Islet of Langerhans (tissue), 1 donor: ENCODE measurements around the gene ACAA2.

ENCODE experiments used
- FAIRE-seq: peaks from one replicate; lab custom pipeline; 2011; peaks lifted over from hg19 to GRCh38; lab: Jason Lieb, UNC

The ACAA2 gene

DNA sequence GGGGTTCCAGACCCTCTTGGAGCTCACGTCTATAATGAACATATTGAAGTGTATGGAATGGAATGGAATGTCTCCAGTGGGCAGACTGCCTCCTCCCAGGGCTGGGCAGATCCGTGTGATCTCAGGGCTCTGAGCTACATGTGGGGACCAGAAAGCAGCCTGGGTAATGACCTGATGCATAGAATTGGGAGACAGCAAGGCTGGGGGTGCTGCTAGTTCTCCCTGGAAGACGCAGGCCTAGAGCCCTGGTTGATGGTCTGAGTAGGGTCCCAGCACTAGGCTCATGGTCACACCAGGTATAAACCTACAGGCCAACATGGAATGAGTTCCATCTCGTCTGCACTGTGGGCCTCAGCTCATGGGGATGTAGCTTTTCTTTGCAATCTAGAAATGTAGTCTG lies 46.7 kb downstream of the ACAA2 start:
- FAIRE-seq, result no peak

DNA sequence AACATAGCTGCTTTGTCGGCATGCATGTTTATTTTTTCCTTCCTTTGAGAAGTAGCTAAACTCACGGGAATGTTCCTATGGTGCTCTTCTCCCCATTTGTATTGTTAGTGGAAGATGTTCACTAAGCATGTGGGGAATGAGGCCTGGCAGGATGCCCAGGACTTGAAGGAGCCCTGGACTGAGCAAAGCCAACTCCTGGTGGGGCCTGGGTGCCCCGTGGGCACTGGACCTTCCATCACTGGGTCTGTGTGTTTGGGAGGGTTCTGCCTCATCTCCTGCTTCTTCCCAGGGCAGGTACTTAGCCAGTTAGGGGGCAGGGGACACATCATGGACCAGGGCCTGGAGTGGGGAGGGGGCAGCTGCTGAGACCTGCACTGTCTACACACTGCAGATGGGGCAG lies 49.3 kb downstream of the ACAA2 start:
- FAIRE-seq, result no peak

DNA sequence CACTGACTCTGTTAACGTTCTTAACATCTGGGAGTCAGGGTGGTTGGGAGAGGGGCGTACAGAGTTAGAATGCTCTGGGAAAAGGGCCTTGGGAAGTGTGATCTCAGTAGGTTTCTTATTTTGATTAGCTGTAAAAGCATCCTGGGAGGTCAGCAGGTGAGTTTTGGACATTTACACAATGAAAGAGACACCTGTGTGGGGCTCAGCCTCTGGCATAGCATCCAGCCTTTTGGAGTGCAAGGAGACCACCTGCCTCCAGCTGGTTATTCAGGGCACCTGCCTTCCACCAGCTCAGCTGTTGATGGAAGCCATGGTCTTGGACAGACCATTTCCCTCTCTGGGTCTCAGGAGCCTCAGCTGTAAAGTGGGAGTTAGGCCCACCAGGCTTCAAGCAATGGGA lies 49.7 kb downstream of the ACAA2 start:
- FAIRE-seq, result no peak

DNA sequence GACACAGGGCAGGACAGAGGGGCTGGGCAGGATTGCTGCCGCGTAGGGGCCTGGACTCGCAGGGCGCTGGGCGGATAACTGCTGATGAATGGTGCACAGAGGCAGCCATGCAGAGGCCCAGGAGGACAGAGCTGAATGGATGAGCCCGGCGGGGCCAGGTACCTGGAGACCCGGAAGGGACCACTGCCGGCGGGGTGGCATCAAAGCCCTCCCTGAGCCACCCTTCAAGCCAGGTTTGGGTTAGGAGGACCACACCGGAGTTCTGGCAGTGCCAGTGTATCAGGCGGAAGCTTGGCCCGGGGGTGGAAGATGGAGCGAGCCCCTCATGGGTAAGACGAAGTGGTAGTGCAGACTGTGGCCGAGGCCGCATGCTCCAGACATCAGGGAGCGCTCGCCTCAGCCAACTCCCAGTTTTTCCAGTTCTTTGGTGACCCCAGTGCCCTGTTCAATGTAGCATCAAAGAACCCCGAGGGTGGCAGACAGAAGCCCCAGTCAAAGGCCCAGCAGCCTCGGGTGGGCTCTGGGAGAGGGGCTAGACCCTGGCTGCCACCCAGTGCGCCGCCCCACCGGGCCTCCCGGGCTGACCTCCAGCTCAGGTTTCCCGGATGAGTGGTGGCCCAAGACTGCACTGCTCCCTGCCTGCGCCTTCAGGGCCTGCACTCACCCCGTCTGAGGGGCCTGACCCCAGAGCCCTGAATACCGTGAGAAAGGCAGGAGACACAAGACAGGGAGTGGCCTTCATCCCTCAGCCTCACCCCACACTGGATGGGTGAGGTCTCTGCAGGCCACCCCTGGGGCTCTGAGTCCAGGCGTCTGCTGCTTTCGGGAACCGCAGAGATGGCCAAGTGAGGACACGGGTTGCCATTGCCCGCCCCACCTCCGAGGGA lies 50.9 kb downstream of the ACAA2 start:
- FAIRE-seq, result no peak

DNA sequence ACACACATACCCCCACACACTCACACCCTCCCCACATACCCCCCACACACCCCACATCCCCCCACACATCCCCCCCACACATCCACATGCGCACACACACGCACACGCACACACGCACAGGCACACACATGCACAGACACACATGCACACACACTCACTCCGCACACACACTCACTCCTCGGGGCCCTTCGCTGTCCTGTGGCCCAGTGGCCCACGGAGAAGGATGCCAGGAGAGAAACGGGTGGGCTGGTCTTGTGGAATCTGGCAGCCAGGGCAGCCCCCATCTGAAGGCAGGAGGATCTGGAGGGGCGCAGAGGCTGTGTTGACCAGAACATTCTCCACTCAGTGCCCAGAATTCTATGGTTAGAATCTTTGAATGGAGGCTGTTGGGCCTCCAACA lies 51.6 kb downstream of the ACAA2 start:
- FAIRE-seq, result no peak

DNA sequence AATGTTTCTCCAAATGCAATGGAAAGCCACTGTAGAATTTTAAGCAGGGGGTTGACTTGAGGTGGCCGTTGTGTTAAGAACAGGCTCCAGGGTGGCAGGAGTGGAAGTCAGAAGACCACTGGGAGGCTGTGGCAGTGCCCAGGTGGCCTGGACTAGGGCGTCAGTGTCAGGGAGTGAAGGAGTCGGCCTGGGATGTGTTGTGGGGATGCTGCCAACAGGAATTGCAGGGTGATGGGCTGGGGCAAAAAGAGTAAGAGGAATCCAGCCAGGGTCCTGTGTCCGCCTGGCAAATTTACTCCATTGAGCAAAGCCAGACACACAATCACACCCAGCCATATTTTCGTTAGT lies 55.1 kb downstream of the ACAA2 start:
- no peak for FAIRE-seq

DNA sequence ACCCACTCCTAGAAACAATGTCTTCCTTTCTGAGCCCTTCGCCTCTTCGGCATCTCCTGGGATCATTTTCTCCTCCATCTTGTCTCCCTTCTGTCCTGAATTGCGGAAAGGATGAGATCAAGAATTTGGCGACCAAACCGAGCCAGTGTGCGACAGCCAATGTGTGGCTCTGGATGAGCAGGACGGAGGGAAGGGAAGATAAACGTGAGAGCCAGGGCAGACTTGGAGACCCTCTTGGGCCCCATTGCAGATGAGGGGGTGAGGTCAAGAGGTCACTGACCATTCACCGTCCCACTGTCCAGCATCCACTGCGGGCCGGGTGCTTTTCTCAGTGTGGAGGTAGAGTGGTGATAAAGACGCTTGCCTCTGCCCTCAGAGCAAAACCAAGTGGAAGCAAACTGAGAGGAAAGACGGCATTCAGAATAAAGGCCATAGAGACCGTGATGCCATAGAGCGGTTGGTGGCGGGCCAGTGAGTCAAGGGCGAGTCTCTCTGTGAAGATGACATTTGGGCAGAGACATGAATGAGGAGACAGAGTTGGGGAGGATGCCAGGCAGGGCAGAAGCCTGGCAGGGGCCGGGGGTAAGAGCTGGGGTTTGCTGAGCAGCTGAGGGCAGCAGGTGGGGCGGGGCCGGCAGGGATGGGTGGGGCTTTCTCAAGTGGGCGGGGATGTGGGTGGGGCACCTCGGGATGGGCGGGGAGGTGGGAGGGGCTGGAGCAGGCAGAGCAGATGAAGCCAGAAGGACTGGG lies 55.6 kb downstream of the ACAA2 start:
- FAIRE-seq, result no peak

DNA sequence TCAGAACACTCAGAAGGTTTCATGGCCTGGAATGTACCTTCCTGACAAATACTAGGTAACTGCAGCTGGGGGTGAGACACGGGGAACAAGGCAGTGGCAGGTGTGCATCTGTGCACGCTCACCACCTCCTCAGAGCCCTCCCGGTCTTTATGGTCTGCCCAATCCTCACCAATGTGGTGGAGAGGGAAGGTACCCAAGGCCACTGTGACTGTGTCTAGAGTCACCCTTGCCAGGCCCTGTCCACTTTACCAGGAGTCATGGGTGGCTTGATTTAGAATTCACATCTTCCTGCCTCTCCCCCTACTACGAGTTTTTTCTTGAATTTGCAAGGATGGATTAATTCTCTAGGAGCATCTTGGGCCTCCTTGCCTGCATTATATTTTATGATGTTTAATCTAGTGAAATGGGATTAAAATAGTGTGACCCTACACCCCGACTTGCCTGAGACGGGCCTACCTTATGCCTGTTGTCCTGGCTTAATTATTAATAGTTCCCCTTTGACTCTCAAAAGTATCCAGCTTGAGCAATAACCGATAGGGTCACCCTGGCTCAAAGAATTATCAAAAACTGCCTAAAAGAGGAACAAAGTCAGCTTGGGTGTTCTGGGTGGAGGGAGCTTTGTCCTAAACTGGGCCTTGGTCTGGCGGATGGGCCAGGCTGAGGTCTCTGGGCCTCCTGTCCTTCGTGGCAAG lies 56.5 kb downstream of the ACAA2 start:
- no peak for FAIRE-seq

DNA sequence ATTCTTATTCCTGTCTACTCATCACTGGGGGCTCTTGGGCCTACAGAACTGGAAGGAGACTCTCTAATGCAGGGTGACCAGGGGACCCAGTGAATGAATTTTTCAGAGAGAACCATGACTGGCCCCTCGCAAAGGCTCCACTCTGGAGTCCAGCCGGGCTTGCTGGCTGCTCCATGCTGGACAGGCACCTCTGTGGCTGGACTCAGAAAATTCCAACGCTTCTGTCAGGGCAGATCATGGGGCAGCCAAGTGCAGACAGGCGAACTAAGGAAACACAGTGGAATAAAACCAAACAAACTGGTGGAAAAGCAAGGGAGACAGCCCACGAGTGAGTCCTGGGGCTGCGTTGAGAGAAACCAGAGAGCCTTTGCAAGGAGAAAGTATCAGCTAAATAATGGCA lies 57.2 kb downstream of the ACAA2 start:
- FAIRE-seq, result no peak

DNA sequence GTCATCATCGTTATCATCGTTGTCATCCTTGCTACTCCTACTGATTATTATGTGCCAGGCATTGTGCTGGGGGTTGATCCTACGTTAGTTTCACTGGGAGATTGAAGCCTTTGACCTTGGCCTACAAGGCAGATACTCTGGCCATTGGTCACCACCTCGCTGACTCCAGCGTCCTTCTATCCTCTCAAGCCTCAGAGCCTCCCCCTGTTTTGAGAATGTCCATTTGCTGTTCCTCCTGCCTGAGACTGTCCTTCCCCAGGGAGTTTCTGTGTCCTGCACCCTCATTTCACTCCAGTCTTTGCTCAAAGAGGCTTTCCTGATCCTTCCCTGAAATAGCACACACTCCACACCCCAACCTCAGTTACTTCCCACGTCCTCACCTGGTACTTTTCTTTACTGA lies 57.8 kb downstream of the ACAA2 start:
- no peak for FAIRE-seq

DNA sequence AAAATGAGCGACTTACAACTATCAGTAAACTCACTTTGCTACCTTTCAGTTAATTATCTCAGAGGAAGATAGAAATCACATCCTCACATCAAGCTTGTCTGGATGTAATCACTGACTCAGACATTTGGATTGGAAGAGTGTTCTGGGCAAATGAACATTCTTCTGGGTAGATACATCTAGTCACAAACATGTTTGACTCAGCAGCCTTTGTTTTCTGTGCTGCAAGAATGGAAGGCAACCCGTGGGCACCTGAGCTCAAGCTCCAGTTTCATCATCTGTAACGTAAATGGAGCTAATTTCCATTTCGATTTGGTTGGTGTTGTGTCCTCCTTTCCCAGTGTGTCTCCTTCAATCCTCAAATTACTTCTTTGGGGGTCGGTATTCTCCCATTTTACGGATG lies 58.5 kb downstream of the ACAA2 start:
- FAIRE-seq, result no peak

DNA sequence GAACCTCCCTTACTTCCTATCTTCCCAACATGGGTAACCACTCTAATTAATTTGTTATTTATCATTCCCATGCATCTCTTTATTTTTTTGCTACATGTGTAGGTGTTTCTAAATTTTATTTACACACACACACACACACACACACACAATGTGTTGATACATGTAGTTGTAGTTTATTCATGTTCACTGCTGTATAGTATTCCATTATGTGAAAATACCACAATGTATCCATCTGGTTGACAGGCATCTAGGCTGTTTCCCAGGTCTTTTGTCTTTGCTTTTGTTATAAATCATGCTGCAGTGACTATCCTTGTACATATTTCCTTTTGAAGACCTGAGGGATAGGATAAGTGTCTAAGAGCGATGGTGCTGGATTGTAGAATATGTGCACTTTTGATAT lies 59.7 kb downstream of the ACAA2 start:
- FAIRE-seq, result no peak

DNA sequence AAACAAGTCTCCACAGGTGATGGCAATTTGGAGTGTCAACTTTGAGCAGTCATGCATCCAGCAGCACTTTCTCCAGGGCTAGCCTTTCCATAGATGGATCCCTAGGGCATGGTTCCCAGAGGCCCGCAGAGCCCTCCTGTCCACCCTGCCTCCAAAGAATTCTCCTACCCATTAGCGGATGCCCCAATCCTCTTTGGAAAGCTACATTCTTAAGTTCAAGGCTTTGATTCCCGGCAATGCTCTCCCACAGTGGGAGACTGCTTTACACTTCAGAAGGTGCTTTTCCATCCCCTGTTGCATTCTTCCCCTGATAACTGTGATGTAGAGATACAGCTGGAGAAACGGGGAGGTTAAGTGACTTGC lies 61.3 kb downstream of the ACAA2 start:
- FAIRE-seq, result no peak

DNA sequence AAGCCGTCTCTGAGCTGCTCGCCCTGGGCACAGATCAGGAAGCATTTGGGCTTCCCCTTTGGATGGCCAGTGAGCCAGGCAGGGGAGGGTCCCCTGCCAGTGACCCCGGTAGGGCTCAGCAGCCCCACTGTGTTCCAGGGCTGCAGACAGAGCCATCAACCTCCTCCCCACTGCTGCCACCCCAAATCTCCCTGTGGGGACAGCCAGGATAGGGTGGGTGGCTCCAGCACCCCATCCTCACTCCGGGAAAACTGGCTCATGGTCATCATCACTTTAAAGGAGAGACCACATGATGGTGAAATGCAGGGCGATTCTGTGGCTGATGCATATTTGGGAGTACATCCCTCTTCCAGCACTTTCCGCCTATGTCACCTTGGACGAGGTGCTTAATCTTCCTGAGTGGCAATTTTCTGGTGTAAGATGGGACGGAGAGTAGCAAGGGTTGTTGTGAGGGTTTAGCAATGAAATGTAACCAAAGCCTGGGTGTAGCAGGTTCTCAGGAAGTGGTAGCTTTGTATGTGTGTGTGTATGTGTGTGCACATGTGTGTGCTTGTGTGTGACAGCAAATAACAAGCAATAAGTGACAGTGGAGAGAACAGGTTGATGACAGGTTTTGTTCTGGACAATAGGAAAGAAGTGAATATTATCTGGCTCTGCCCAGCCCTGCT lies 61.8 kb downstream of the ACAA2 start:
- FAIRE-seq, result no peak

DNA sequence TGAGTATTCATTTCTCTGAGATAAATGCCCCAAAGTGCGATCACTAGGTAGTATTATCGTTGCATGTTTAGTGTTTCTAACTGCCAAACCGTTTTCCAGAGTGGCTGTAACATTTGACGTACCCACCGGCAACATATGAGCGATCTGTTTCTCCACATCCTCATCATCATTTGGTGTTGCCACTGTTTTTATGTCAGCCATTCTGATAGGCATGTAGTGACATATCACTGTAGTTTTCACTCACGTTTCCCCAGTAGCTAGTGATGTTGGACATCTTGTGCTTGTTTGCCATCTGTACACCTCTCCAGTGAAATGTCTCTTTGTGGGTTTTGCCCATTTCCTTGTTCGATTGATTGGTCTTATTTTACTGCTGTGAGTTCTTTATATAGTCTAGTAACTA lies 63.8 kb downstream of the ACAA2 start:
- FAIRE-seq, result no peak

DNA sequence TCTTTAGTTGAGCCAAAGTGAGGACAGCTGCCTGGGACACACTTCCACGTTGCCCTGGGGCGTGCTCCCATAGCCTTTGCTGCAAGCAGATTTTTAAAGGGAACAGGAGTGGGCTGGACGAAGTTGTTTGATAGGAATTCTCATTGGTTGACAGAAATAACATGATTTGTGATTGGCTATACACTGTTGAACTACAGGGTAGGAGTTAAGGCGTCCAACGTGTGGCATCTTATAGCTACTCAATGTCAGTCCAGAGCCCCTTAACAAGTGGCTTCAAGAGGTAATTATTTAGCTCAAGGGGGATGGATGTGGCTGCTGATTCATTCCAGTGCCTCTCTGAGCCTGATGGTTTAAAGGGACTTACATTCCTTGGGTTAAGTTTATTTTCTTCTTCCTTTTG lies 65.5 kb downstream of the ACAA2 start:
- no peak for FAIRE-seq

DNA sequence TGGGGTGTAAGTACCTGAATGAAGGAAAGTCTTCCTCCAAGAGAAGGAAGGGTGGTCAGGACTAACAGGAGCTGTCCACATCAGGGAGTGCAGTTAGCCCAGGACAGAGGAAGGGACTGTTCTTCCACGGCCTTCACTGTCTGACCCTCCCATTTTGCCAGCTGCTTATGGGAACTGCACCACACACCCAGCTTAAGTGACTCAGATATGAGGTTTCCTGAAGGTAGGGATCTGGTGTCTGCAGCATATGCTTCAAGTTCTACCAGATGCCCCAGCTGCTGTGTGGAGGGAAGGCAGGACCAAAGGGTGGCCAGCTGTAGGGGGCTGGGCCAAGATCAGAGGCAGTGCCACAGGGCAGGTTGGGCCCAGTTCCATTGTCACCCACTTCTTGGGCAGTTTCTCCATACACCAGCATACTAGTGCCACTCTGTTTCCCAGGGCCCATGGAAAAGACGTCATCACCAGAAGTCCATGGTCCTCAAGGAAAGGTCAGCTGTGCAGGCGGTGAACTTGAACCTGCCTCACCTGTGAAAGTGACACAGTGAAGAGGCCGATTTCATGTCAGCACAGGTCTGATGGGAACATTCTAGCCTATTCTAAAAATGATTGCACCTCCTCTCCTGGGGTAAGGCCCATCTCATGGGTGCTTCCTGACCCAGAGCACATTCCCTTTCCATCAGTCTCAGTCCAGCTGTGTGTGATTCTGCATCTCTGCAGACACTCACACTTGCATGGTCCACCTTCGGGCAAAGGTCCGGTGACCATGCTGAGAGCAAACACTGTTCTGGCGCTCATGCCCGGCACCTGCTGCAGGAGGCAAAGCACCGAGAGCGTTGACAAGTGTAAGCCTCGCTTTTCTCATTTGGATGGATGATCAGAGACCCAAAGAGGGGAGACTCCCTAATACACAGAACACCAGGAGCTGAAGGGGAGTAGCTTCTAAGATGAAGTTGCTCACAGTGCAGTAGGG lies 68.0 kb downstream of the ACAA2 start:
- no peak for FAIRE-seq

DNA sequence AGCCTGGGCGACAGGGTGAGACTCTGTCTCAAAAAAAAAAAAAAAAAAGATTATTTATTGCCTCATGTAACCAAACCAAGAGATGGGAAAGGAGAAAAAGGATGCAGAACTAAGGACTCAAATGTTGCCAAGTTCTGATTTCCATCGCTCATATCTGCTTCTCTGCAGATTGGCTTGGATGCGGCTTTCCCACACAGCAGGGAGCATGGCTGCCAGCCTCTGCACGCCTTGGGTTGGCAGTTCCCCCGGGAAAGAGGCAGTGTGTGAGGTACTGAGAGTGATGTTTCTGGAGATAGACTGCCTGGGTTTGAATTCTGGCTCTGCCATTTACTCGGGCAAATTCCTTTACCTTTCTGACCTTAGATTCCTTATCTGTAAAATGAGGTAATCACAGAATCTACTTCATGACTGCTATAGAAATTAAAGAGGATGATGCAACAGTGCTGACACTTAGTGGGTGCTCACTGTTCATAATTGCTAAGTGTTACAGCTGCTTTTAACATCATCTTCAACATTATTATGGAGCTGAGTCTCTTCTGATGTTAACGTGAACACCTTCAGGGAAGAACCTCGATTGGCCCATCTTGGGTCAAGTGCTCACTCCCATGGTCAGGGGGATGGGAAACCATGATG lies 68.8 kb downstream of the ACAA2 start:
- no peak for FAIRE-seq

DNA sequence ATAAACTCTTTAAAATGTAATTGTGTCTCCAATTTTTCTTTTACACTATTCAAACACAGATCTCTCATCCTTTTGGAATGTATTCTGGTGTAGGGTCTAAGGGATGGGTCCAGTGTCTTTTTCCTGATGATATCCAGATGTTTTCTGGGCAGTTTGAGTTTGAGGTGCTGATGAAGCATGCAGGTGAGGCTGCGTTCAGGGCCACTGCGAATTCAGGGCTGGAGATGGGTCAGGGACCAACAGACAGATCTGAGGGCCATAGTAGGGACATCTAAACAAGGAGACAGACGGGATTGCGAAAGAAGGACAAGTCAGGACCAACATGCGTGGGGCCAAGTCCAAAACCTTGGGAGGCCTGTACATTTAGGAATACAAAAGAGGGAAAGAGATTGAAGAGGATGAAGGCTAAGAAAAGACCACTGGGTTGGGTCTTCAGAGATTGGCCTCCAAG lies 70.2 kb downstream of the ACAA2 start:
- no peak for FAIRE-seq

DNA sequence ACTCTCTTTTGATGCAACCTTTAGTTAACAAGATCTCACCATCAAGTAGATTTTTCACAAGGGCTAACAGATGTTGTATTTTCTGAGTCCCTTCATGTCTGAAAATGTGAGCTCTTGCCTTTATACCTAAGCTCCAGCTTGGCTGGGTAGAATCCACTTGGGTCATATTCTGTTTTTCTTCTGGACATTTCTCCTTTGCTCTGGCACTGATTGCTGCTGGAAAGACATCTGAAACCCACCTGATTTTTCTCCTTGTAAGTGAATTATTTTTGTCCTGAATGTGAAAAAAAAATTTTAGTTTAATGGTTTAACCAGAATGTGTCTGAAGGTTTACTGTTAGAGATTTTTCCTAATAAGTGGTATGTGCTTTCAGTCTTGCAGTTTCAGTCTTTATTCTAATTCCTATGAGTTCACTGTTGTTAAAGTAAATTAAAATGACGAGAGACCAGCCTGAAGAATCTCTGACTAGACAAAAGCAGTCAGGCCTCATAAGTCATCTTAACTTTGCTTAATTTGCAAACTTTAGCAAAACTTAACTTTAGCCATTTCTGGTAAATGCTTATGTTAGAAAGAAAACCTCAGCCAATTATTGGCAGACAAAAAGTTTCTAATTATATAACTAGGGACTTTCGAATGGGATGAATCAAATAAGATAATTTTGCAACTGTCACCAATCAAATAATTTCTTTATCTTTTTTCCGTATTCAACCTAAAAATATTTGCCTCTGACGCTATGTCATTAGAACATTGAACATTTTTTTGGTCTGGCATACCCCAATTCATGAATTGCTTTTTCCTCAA lies 70.8 kb downstream of the ACAA2 start:
- no peak for FAIRE-seq
